ENCODE data around the gene CHD9. TPM values are rescaled to one million over a fixed set of nuclear protein-coding genes. Genes with fewer than 3 reads are reported as not detected.

The CHD9 gene
- total RNA-seq, 2 donors from 2014 or later = 44.2 to 60.3 TPM

DNA sequence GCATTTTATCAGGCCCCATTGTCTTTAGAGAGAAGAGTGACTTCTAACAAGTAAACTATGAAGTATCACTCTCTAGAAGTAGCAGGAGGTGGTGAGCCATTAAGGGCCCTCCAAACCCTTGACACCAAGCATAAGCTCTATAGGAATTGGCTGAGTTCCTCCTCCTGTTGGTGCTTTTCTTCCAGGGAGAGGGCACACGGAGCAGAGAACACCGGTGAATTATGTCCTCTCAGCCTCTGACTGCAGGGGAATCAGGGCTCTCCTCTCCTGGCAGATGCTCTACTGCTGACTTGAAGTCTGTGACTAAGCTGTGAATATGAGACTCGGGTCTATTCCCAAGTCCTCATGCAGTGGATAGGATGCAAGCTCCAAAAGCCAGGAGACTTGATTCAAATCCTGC lies 32.3 kb downstream of the CHD9 start:
- intact Hi-C loops (cut with DNase I) = no loop called here
- ATAC-seq (no peak), DNase-seq (no peak)

DNA sequence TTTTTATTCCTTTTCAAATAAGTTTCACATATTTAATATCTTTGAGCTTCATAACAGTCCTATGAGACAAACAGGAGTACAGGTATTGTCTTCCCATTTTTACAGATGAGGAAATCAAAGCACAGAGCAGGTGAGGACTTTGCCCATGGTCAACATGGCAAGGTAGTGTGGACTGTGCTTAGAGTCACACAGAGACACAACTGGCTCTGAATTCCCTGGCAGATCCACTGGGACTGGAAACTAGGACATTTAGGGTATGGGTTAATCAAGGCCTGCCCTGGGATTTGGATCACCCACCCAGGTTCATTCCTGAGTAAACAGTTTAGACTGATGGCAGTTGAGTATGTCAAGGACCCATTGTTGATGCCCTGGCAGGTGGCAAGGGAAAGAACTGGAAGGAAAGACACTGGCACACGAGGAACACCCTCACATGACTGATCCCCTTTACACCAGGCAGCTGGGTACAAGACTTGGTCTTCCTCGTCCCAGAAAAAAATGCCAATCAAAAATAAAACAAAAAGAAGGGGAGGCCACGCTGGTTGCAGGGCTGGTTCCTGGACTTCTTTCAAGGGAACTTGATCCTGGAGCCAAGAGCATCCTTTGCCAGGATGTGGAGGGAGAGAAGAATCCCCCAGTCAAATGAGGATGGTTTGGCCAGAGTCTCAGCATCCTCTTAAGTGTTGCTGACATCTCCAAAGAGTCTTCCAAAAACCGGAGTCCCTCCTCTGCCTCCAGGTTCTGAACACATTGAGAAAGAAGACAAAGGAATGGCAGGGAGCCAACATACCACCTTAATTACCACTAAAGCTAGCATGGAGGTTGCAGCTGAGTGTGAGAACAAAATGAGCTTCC lies 34.9 kb downstream of the CHD9 start:
- intact Hi-C loops (cut with DNase I) = loop anchor here in 1 of 2 donors (2.0 kb wide), 1 partner anchor 35 kb away; the partner anchor contains the start of gene CHD9
- DNase-seq = no peak
- no peak for ATAC-seq

DNA sequence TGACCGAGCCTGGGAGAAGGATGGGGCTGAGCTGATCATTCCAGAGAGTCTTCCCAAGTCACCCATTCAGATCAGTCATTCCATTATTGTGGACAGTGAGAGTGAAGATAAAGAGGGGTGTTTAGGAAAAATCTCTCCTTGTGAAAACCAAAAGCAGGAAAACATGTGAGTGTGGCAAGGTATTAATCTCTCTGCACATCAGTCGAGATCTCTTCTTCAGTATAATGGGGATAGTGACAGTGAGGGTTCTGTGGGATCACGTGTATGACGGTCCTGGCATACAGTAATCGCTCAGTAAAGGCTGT lies 35.4 kb downstream of the CHD9 start:
- ATAC-seq = no peak
- intact Hi-C loops (cut with DNase I) = loop anchor here in 1 of 2 donors (2.0 kb wide), 1 partner anchor 35 kb away; the partner anchor contains the start of gene CHD9
- no peak for DNase-seq

DNA sequence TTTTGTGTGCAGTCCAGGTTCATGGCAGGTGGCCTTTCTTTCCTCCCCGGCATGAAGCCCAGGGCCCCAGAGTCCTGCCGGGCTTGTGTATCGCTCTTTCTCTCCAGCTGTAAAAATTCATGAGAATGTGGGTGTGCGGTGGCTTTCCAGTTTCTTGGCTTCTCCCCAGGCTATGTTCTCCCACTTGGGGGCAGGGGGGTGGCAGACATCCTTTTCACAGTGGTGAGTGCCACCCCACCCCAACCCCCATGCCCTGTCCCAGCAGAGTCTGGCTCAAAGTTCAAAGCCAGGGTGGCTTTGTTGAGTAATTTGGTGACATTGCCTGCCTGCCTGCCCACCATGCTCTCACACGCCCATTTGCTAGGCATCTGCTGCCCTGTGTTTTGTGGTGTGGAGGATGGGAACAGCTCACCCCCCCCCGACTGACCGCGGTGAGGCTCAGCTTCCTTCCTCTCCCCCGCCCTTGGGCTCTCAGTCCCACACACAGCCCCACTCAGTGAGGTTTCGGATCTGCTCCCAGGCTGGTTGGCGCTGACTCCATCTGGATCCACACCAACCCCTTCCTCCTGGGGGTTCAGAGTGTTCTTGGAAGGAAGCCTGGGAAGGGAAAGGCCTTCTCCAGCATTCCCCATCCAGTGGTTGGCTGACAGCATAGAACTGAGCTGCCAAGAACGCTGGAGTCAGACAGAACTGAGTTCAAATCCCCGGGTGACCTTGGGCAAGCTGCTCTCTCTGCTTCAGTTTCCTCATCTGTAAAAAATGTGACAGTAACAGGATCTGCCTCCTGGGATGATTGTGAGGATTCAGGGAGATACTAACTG lies 36.0 kb downstream of the CHD9 start:
- ATAC-seq (peak; percentile 90 to 94), DNase-seq (peak; percentile 93)
- intact Hi-C loops (cut with DNase I) = loop anchor here in 1 of 2 donors (2.0 kb wide), 1 partner anchor 36 kb away; the partner anchor contains the start of gene CHD9

DNA sequence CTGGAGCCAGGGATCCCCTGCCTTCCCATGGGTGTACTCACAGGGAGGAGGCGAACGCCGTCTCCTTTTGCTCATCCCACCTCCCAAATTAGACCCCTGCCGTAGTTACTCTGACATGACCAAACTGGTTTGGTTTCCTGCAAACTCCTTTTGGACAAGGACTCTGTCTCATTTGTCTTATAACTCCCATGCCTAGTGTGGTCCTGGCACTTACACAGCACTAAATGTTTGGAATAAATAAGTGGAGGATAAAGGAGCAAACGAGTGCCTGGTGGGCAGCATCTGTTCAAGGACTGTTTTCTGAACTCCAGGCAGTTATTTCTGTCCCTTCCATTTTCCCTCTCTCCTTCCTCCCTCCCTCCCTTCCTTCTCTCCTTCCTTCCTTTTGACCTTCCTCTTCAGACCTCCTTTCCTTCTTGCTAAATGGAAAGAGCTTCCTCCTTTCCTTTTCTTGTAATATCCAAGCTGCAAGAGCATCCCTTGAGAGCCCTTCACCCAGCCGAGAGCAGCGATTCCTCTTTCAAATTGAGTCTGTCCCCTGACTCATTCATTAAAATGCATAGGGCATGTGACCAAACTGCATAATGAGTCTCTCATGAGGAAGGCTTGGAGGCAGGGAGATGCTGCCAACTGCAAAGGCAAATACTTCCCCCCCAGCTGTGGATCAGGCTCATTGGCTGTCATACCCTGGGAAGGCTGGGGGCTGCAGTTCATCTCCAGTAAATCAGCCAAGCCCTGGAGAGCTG lies 36.8 kb downstream of the CHD9 start:
- intact Hi-C loops (cut with DNase I) = loop anchor here in 1 of 2 donors (2.0 kb wide), 1 partner anchor 37 kb away; the partner anchor contains the start of gene CHD9
- ATAC-seq (peak; percentile 59 to 68), DNase-seq (peak; percentile 73)

DNA sequence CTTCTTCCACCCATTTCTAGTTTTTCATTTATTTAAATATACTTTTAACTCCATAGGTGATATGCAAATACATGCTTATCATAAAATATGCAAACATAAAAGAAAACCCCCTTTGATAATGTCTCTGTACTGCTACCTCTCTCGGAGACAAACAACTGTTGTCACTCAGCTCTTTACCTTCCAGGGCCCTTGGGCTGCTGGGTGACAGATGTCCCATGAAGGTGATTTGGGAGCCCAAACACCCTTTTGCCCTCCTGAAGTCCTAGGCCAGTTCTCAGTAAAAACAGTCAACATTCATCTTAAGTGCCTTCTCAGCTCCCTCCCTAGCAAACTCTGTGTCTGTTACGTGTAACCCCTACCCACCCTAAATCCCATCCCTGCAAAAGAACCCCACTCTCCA lies 37.5 kb downstream of the CHD9 start:
- DNase-seq = no peak
- intact Hi-C loops (cut with DNase I) = no loop called here
- ATAC-seq = no peak

DNA sequence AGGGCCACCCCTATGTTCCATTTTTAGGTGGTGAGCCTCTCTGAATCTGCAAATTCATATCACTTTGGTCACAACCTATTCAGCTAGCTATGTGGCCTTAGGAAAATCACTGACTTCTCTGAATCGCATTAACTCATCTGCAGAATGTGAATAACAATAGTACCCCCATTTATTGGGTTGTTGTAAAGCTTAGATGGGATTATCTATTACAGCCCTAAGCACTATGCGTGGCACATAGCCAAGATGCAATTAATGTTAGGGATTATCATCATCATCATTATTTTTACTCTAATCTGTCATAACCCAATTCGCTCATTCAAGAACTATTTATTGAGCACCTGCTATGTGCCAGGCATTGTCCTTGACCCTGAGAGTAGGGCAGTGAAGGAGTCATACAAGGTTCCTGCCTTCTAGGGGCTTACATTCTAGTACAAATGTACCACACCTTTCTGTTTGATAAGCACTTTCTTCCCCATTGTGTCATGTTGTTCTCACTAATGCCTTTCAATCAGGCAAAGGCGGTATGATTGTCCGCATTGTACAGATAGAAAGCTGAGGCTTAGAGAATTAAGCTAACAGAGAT lies 38.5 kb downstream of the CHD9 start:
- DNase-seq = no peak
- intact Hi-C loops (cut with DNase I) = no loop called here
- no peak for ATAC-seq

DNA sequence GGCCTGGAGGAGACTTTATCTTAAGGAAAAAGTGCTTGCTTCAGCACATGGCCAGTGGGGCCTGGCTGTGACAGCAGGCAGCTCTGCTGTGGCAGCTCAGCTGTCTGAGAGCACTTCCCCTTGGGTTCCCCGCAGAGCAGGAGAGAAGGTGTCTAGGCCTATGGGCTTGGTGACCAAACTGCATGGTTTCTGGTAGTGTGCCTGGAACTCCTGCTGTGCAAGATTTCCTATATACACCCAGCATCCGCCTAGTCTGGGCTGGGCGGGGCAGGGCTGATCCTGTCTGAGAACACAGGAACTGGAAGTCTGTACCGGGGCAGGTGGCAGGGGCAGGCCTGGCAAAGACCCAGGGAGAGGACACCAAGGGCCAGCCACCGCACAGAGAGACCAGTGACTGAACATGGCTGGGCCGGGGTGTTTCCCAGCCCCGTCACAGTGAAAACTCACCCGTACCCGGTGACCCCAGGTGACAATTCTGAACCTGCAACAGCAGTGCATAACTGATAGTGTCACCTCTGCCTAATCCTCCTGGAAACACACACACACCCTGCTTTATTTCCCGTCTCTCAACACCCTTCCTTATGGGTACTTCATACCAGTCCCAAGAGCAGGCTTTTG lies 39.3 kb downstream of the CHD9 start:
- intact Hi-C loops (cut with DNase I) = no loop called here
- DNase-seq (peak; percentile 82), ATAC-seq (no peak)

DNA sequence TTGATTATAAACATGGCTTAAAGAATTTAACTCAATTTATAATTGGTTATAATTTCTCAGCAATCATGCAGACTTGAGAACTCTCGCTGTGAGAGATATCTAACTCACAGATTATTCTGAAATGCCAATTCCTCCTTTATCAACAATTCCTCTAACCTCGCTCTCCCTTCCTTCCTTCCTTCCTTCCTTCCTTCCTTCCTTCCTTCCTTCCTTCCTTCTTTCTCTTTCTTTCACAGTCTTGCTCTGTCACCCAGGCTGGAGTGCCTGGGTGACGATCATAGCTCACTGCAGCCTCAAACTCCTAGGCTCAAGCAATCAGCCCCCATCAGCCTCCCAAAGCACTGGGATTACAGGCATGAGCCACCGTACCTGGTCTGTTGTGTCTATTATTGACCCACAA lies 42.4 kb downstream of the CHD9 start:
- intact Hi-C loops (cut with DNase I) = no loop called here
- ATAC-seq = no peak

DNA sequence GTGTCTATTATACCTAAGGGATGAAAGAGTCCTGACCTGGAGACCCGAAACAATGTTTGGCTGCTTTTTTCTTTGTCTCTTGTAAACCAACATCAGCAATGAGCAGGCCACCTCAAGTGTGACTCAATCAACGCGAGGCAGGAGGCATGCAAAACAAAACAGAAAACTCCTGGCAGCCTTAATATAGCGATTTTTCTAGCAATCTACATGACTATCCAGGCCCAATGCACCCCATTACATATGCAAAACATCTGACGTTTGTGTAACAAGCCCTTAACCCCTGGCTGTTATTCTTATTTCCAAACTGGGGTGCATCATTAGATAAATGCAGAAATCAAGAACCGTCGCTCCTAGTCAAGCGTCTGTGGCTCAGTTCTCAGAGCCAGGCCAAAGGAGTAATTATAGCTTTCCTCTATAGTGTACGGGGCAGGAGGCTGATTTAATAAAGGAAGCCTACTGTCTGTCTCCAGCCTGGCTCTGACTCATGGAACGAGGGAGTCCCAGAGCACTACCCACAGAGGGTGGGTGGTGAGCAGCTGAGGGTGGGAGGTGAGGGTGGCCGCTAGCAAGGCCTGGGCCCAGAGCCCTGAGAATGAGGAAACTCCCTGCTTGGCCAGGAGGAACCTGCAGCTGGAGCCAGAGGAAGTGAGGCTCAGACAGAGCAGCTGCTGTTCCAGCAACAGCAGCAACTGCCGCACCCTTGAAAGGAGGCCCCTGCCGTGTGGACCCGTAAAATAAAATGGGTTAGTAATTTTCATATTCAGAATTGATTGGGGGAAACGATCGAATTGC lies 43.9 kb downstream of the CHD9 start:
- intact Hi-C loops (cut with DNase I) = loop anchor here in 1 of 2 donors (1.0 kb wide), 1 partner anchor 32 kb away; no protein-coding TSS in a partner anchor
- DNase-seq = peak; percentile 91
- peak; percentile 83 to 89 for ATAC-seq

More for the DNA sequence above, 42.4 kb downstream of the CHD9 start:
- DNase-seq = no peak

DNA sequence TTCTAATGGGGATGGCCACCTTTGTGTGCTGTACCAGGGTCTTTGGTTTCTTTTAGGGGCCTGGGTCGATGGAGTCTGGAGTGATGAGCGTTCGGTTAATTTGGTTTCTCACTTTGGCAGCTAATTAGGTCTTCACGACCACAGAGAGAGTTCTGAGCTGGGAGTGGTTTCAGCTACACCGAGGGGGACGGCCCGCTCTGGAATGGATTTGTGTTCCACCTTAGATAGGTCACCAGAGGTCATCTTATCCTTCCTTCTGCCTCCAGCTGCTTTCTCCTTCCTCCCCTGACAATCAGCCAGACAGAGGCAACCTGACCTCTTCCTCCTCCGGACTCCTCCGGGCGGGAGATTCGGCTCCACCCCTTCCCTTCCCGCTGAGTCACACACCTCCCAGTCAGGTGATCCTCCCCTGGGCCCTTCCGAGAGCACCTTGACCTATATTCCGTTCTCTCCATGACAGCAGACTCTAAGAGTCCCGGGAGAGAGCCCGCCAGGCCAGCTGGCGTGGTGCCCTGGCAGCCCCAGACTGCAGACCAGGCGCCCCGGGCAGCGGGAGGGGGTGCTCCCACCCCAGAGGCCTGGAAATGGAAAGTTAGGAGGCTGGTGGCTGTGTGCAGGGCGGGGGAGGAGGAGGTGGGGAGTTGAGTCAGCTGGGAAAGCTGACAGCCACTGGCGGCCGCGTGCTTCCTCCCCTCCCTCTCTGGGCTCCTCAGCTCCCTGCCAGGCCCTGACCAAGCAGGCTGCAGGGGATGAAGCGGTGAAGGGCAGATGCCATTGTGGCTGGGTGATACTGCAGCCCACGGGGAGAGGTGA lies 44.7 kb downstream of the CHD9 start:
- ATAC-seq = peak; percentile 91 to 92

DNA sequence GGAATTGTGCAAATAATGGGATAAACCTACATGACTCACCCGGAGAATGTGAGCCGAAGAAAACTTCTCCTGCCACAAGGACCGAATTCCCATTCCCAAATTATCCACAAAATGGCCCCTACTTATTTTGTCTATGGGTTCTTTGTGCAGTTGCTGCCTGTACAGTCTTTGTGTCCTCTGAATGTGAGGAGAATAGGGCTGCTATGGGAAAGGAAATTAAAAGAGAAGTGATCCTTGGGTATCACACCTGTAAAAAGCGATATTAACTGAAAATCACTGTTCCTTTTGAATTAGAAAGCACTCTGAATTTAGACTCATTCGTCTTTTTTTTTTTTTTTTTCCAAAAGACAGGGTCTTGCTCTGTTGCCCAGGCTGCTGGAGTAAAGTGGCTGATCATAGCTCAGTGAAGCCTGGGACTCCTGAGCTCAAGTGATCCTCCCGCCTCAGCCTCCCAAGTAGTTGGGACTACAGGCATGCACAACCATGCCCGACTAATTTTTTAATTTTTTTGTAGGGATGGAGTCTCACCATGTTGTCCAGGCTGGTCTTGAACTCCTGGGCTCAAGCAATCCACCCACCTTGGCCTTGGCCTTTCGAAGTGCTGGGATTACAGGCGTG lies 45.4 kb downstream of the CHD9 start:
- DNase-seq = no peak
- ATAC-seq = no peak
- intact Hi-C loops (cut with DNase I) = no loop called here

More for the DNA sequence above, 44.7 kb downstream of the CHD9 start:
- DNase-seq = peak; percentile 93
- intact Hi-C loops (cut with DNase I) = loop anchor here in 1 of 2 donors (1.0 kb wide), 1 partner anchor 31 kb away; no protein-coding TSS in a partner anchor

DNA sequence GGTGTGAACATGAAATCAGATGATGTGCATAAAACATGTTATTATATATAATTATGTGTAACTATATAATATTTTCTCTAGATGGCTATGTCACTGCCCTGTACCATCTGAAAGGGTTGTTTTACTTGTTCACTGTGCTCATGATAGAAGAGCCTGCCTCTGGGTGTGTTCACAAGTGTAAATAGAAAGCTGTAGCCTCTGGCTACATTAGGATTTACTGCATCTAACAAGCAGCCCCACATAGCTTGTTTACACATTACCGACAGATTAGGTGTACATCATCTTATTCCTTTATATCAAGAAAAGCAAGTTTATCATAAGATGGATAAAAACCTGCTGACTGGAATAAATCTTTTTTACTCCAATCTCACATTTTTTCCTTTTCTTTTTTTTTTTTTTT lies 46.1 kb downstream of the CHD9 start:
- DNase-seq (no peak), ATAC-seq (no peak)
- intact Hi-C loops (cut with DNase I) = no loop called here

DNA sequence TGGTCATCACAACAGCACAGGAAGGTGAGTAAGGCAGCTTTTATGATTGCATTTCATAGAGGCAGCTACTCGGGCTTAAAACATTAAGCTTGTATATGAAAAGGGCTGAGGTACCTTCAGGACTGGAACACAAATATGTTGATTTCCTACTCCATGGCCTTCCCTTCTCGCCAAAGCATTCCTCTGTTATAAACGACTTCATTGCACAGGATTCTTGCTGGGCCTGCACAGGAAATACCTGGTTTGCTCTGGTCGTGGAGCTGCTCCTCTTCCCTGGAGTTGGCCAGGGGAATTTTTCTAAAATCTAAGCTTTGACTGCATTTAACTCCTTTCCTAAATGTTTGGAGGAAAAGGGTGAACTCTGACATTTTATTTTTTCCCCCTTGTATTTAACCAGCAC lies 49.0 kb downstream of the CHD9 start:
- intact Hi-C loops (cut with DNase I) = no loop called here
- ATAC-seq (no peak), DNase-seq (no peak)

DNA sequence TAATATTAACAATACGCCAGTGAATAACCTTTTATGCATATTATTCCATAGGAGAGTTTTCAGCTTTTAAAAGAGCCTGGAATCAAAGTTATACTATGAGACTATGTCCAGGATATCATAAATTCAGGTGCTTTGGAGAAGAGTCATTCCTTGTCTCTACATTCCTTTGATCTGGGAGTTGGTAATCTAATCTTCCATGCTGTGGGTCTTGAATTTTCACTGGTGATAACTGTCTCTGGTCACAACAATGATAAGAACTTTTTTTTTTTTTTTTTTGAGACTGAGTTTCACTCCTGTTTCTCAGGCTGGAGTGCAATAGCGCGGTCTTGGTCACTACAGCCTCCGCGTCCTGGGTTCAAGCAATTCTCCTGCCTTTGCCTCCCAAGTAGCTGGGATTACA lies 50.8 kb downstream of the CHD9 start:
- ATAC-seq = no peak
- intact Hi-C loops (cut with DNase I) = no loop called here

DNA sequence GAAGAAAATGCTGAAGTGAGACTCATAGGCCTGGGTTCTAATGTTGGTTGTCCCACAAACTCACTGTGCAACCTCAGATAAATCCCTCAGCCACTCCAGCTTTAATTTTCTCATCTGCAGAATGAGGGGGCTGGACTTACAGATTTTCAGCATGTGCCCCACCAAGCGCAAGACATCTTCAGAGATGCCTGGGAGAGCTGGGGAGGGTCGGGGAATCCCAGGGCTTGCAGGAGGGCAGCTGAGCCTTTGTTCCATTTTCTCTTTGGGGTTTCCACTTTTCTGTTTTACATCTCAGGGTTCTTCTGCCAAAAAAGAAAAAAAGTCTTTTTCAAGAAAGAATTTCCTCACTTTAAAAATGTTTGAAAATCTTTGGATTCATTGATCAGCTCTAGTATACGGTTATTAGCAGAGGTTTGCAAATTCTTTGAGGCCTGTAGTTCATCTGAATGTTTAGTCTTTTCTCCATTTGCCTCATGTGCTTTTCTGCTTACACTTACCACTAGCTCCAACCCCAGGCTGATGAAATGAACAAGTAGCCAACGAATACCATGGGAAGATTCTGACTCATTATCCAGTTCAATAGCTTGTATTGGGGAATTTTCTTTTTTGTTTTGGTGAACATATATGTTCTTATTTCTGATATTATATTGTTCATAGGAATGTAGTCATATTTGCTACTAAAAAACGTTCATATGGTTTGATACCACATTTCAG lies 56.4 kb downstream of the CHD9 start:
- ATAC-seq (no peak), DNase-seq (no peak)
- intact Hi-C loops (cut with DNase I) = no loop called here

More for the DNA sequence above, 50.8 kb downstream of the CHD9 start:
- no peak for DNase-seq

All from left cardiac atrium (tissue), 4 donors.